SK-N-SH (cell line): Measurements from ENCODE around the gene TTC27. TPM values are rescaled to one million over a fixed set of nuclear protein-coding genes. Genes with fewer than 3 reads are reported as not detected.

Experiments used
- CTCF ChIA-PET: fragments of 300-600, 350-600 bp; formaldehyde crosslinking; extraction: SDS; loops from one replicate; lab custom pipeline; 2021; lab: Yijun Ruan, JAX
- POLR2A ChIA-PET: fragments of 350-600 bp; sonication (Branson Sonifier 250); formaldehyde crosslinking; extraction: SDS; loops from one replicate; lab custom pipeline; 2020; ENCODE audit warnings: antibody characterized with exemption, inconsistent platforms; lab: Yijun Ruan, JAX
- DNase-seq: peaks from one replicate; pipeline ENCODE4 v3.0.0; 2012
- H2AFZ ChIP-seq: fragments of 200-600 bp; sonication (generic); 2 replicates; pipeline ENCODE4 v1.8.1; 2016; ENCODE audit warnings: antibody characterized with exemption, mild to moderate bottlenecking, low read depth
- H3F3A ChIP-seq: fragments of 200-600 bp; sonication (generic); replicated peaks from 2 replicates; pipeline ENCODE3; 2016; ENCODE audit warnings: antibody characterized with exemption, mild to moderate bottlenecking; ENCODE audit not compliant: insufficient read depth
- H3K27ac ChIP-seq, 2 experiments: fragments of 200-500 bp in 1 of 2; fragments of 200-600 bp in 1 of 2; sonication (Bioruptor generic) in 1 of 2; sonication (generic), shearing (Covaris generic) in 1 of 2; 2 replicates each; pipeline versions ENCODE4 v1.5.1 to v1.6.1; 2014 to 2016; ENCODE audit warnings: low read depth in 2 of 2, inconsistent platforms in 1 of 2, low read length in 1 of 2, mild to moderate bottlenecking in 1 of 2, mixed read lengths in 1 of 2
- H3K27me3 ChIP-seq: fragments of 200-600 bp; sonication (generic), shearing (Covaris generic); 2 replicates; pipeline ENCODE4 v1.6.1; 2016; ENCODE audit warnings: mixed run types; ENCODE audit not compliant: insufficient read depth
- H3K36me3 ChIP-seq, 2 experiments: fragments of 200-500 bp in 1 of 2; fragments of 200-600 bp in 1 of 2; sonication (Bioruptor generic) in 1 of 2; sonication (generic) in 1 of 2; replicated peaks in 1 of 2; 2 replicates each; pipeline versions ENCODE3 to v1.5.1; 2014 to 2016; ENCODE audit warnings: low read length in 1 of 2, mild to moderate bottlenecking in 1 of 2; ENCODE audit not compliant: insufficient read depth in 2 of 2, control insufficient read depth in 1 of 2
- H3K4me1 ChIP-seq, 2 experiments: fragments of 200-500 bp in 1 of 2; fragments of 200-600 bp in 1 of 2; sonication (Bioruptor generic) in 1 of 2; sonication (generic), shearing (Covaris generic) in 1 of 2; 2 replicates each; pipeline versions ENCODE4 v1.5.1 to v1.6.1; 2014 to 2016; ENCODE audit warnings: low read depth in 1 of 2, low read length in 1 of 2, mixed run types in 1 of 2; ENCODE audit not compliant: insufficient read depth in 2 of 2, control insufficient read depth in 1 of 2
- H3K4me2 ChIP-seq: fragments of 200-600 bp; sonication (generic), shearing (Covaris generic); 2 replicates; pipeline ENCODE4 v1.6.1; 2017; ENCODE audit warnings: mixed run types
- H3K4me3 ChIP-seq, 2 experiments: fragments of 200-500 bp in 1 of 2; fragments of 200-600 bp in 1 of 2; sonication (Bioruptor generic) in 1 of 2; sonication (generic), shearing (Covaris generic) in 1 of 2; 2 replicates each; pipeline versions ENCODE4 v1.5.1 to v1.8.1; 2014 to 2016; ENCODE audit warnings: low read depth in 2 of 2, inconsistent platforms in 1 of 2, low read length in 1 of 2, mild to moderate bottlenecking in 1 of 2, mixed read lengths in 1 of 2, moderate library complexity in 1 of 2
- H3K79me2 ChIP-seq: fragments of 200-600 bp; sonication (generic); 2 replicates; pipeline ENCODE4 v1.8.1; 2017; ENCODE audit warnings: mild to moderate bottlenecking; ENCODE audit not compliant: insufficient read depth
- H3K9ac ChIP-seq: fragments of 200-600 bp; sonication (generic); 2 replicates; pipeline ENCODE4 v1.6.1; 2017; ENCODE audit warnings: mixed run types
- H3K9me2 ChIP-seq: fragments of 200-600 bp; sonication (generic); 2 replicates; pipeline ENCODE4 v1.6.1; 2017; ENCODE audit warnings: mixed run types
- H3K9me3 ChIP-seq: fragments of 200-600 bp; sonication (generic); 2 replicates; pipeline ENCODE4 v1.6.1; 2017; ENCODE audit warnings: mixed run types, mild to moderate bottlenecking, moderate library complexity
- H4K20me1 ChIP-seq: fragments of 200-600 bp; sonication (generic); 2 replicates; pipeline ENCODE4 v1.6.1; 2017; ENCODE audit warnings: mild to moderate bottlenecking, mixed run types; ENCODE audit not compliant: insufficient read depth
- ELF1 ChIP-seq: IDR thresholded peaks from 2 replicates; pipeline ENCODE4 v1.4.0; 2012
- FOXM1 ChIP-seq: IDR thresholded peaks from 2 replicates; pipeline ENCODE4 v1.4.0; 2012; ENCODE audit warnings: low read depth, mild to moderate bottlenecking
- IRF3 ChIP-seq: fragments of 150-350 bp; IDR thresholded peaks from 2 replicates; pipeline ENCODE4 v1.6.1; 2016; ENCODE audit warnings: mild to moderate bottlenecking, low read depth, low read length
- NFIC ChIP-seq: IDR thresholded peaks from 2 replicates; pipeline ENCODE4 v1.4.0; 2012; ENCODE audit warnings: borderline replicate concordance
- NRF1 ChIP-seq: IDR thresholded peaks from 2 replicates; pipeline ENCODE4 v1.6.1; 2012; ENCODE audit warnings: low read depth, mild to moderate bottlenecking, low read length
- POLR2AphosphoS5 ChIP-seq: IDR thresholded peaks from 2 replicates; pipeline ENCODE4 v1.6.1; 2012; ENCODE audit warnings: low read depth, low read length
- RCOR1 ChIP-seq: fragments of 150-350 bp; IDR thresholded peaks from 2 replicates; pipeline ENCODE4 v1.6.1; 2017; ENCODE audit warnings: antibody characterized with exemption, low read length
- REST ChIP-seq: IDR thresholded peaks from 2 replicates; pipeline ENCODE4 v1.6.1; 2012; ENCODE audit warnings: mild to moderate bottlenecking, low read depth, low read length, moderate library complexity
- TAF1 ChIP-seq: IDR thresholded peaks from 2 replicates; pipeline ENCODE4 v1.6.1; 2012; ENCODE audit warnings: low read depth, mild to moderate bottlenecking, low read length, moderate library complexity, borderline replicate concordance
- USF1 ChIP-seq: IDR thresholded peaks from 2 replicates; pipeline ENCODE4 v1.4.0; 2012; ENCODE audit warnings: low read depth, borderline replicate concordance
- YY1 ChIP-seq: IDR thresholded peaks from 2 replicates; pipeline ENCODE4 v1.4.0; 2012; ENCODE audit warnings: low read depth, mild to moderate bottlenecking
- ZBTB33 ChIP-seq: IDR thresholded peaks from 2 replicates; pipeline ENCODE4 v1.4.0; 2012; ENCODE audit warnings: low read depth, borderline replicate concordance
- WGBS: methylation state at CpG from one replicate; pipeline ENCODE4 v1.1.6; 2017; ENCODE audit warnings: low lambda C conversion rate; 5-methylcytosine and 5-hydroxymethylcytosine counted together
- polyA plus RNA-seq, 3 experiments: library from polyadenylated mRNA; depleted of rRNA; stranded (reverse); fragments of >200 nt; gene quantifications; 2 replicates each; pipeline ENCODE4 v1.2.3, GENCODE V29; 2012

Gene TTC27
- polyA plus RNA-seq, 1 of the 3 experiments (the other 2 are of a cell fraction): 14.4 TPM

GRCh38 chr2:32745191-32745590 lies 117.3 kb downstream of the TTC27 start:
- no peak for DNase-seq
- Histone ChIP-seq H3K4me1 (peaks cover 5 to 9% of the 10 kb centered on the region in 2 experiments; a peak in 3 of 4 replicates), H4K20me1 (no peaks in the 10 kb centered on the region), H2AFZ (no peak overlapping the region), H3K27ac (peak overlapping the region in 1 of 2 experiments; percentile 43; a peak in 2 of 4 replicates), H3F3A (peaks cover 8% of the 10 kb centered on the region), H3K9me2 (0 out of 2 replicates have a peak, but pooled peaks cover 3% of the 10 kb centered on the region), H3K4me2 (no peak overlapping the region), H3K4me3 (no peak overlapping the region), H3K27me3 (no peaks in the 10 kb centered on the region), H3K9me3 (peaks cover 9% of the 10 kb centered on the region; the same call in 1 of the 2 replicates), H3K79me2 (no peaks in the 10 kb centered on the region), H3K36me3 (peaks cover 15 to 46% of the 10 kb centered on the region in 2 experiments), H3K9ac (no peak overlapping the region)
- ChIA-PET POLR2A (no interaction called here), CTCF (no interaction called here)
- WGBS: 40% methylated on average over 2 of the region's 2 CpGs
- TF ChIP-seq REST (no peak), TAF1 (no peak), NFIC (no peak), YY1 (no peak), ELF1 (no peak), POLR2AphosphoS5 (no peak), IRF3 (no peak), NRF1 (no peak), RCOR1 (no peak), ZBTB33 (no peak), USF1 (no peak), FOXM1 (no peak)
